BE2C (cell line): ENCODE data around the gene ERICH6.
"Not testable (repeated sequence)": the region's sequence is repeated elsewhere in the genome, so short reads cannot be mapped to it uniquely, and the experiment has no call there.

Source experiments
- DNase-seq: peaks from one replicate; pipeline ENCODE4 v3.0.0-alpha.2; 2020
- H3K27me3 ChIP-seq: fragments of 250-450 bp; sonication (Bioruptor Pico); 2 replicates; pipeline ENCODE4 v1.5.1; 2020; ENCODE audit warnings: mild to moderate bottlenecking
- H3K36me3 ChIP-seq: fragments of 250-450 bp; sonication (Bioruptor Pico); 2 replicates; pipeline ENCODE4 v1.5.1; 2020; ENCODE audit warnings: mild to moderate bottlenecking
- H3K4me1 ChIP-seq: fragments of 250-450 bp; sonication (Bioruptor Pico); 2 replicates; pipeline ENCODE4 v1.5.1; 2020
- H3K4me3 ChIP-seq: 2 replicates; pipeline ENCODE4 v1.5.1; 2011; ENCODE audit warnings: low read depth, low read length
- H3K9me3 ChIP-seq: fragments of 250-450 bp; sonication (Bioruptor Pico); 2 replicates; pipeline ENCODE4 v1.5.1; 2020
- CTCF ChIP-seq: IDR thresholded peaks from 2 replicates; pipeline ENCODE4 v1.5.1; 2012; ENCODE audit warnings: mild to moderate bottlenecking, low read depth, low read length

The ERICH6 gene

GRCh38 chr3:150635526-150635925 is 68.2 kb downstream of the ERICH6 start:
- Histone ChIP-seq H3K4me3 (no peak overlapping the region), H3K36me3 (0 out of 2 replicates have a peak, but pooled peaks cover 3% of the 10 kb centered on the region), H3K9me3 (no peaks in the 10 kb centered on the region), H3K27me3 (no peaks in the 10 kb centered on the region), H3K4me1 (no peaks in the 10 kb centered on the region)
- no peak for TF ChIP-seq CTCF
- DNase-seq, result no peak

- Histone ChIP-seq H3K27me3 (no peaks in the 10 kb centered on the region), H3K4me3 (no peak overlapping the region), H3K9me3 (no peaks in the 10 kb centered on the region), H3K36me3 (0 out of 2 replicates have a peak, but pooled peaks cover 3% of the 10 kb centered on the region), H3K4me1 (no peaks in the 10 kb centered on the region)
- no peak for TF ChIP-seq CTCF
- DNase-seq, result no peak
Observed at GRCh38 chr3:150635076-150635475, 68.6 kb downstream of the ERICH6 start.

GRCh38 chr3:150631515-150632221 is 72.1 kb downstream of the ERICH6 start:
- TF ChIP-seq CTCF, result no peak
- Histone ChIP-seq H3K9me3 (no peaks in the 10 kb centered on the region), H3K4me1 (no peaks in the 10 kb centered on the region), H3K27me3 (no peaks in the 10 kb centered on the region), H3K36me3 (peaks cover 15% of the 10 kb centered on the region), H3K4me3 (no peak overlapping the region)
- no peak for DNase-seq

GRCh38 chr3:150627557-150627956 is 76.2 kb downstream of the ERICH6 start:
- no peak for TF ChIP-seq CTCF
- Histone ChIP-seq H3K4me1 (no peaks in the 10 kb centered on the region), H3K4me3 (no peak overlapping the region), H3K9me3 (no peaks in the 10 kb centered on the region), H3K36me3 (peaks cover 23% of the 10 kb centered on the region), H3K27me3 (no peaks in the 10 kb centered on the region)
- DNase-seq, result no peak

- Histone ChIP-seq H3K4me3 (no peak overlapping the region), H3K9me3 (no peaks in the 10 kb centered on the region), H3K36me3 (peaks cover 22% of the 10 kb centered on the region), H3K27me3 (no peaks in the 10 kb centered on the region), H3K4me1 (no peaks in the 10 kb centered on the region)
- TF ChIP-seq CTCF, result no peak
- no peak for DNase-seq
Observed at GRCh38 chr3:150626148-150626930, 77.4 kb downstream of the ERICH6 start.

- H3K27me3 ChIP-seq, result no peaks in the 10 kb centered on the region
- no peaks in the 10 kb centered on the region for H3K4me1 ChIP-seq
- H3K36me3 ChIP-seq, result peaks cover 17% of the 10 kb centered on the region
- no peak overlapping the region for H3K4me3 ChIP-seq
- H3K9me3 ChIP-seq, result no peaks in the 10 kb centered on the region
- TF ChIP-seq CTCF, result no peak
- no peak for DNase-seq
Observed at GRCh38 chr3:150623945-150624344, 79.8 kb downstream of the ERICH6 start.

- DNase-seq, H3K4me1 ChIP-seq, H3K27me3 ChIP-seq, H3K4me3 ChIP-seq, H3K9me3 ChIP-seq: not testable (repeated sequence)
- H3K36me3 ChIP-seq, result peaks cover 22% of the 10 kb centered on the region
Observed at GRCh38 chr3:150622955-150623354, 80.8 kb downstream of the ERICH6 start.
